ENCODE measurements around the gene LCN2. TPM values are rescaled to one million over a fixed set of nuclear protein-coding genes. Genes with fewer than 3 reads are reported as not detected.

LCN2 gene
- total RNA-seq, 2 experiments from 2014 or later: not detected

DNA sequence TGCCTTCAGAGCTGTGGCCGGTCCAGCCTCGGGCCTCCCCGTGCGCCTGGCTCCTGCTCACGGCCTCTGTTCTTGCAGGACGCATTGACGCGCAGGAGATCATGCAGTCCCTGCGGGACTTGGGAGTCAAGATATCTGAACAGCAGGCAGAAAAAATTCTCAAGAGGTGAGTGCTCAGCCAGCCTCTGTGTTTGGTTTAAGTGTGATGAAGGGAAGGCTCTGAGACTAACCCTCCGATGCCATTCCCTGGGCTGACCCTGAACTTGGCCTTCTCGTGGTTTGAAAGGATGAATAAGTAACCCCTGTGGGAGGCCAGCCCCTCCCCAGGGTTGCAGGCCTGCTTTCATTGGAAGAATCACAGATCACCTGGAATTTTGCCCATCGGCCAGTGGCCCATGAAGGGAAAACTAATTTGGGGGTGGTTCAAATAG lies 48.0 kb upstream of the LCN2 start:
- POLR2A ChIA-PET: interaction anchor here (0.8 to 1.0 kb wide), 2 partner anchors 30 to 34 kb away, joined by 3 read pairs; partner anchors contain the start of gene NAIF1
- peaks cover 66% of the 10 kb centered on the region for H3K36me3 Mint-ChIP-seq (ENCODE audit: low read depth)
- TF ChIP-seq, protein P1, sequence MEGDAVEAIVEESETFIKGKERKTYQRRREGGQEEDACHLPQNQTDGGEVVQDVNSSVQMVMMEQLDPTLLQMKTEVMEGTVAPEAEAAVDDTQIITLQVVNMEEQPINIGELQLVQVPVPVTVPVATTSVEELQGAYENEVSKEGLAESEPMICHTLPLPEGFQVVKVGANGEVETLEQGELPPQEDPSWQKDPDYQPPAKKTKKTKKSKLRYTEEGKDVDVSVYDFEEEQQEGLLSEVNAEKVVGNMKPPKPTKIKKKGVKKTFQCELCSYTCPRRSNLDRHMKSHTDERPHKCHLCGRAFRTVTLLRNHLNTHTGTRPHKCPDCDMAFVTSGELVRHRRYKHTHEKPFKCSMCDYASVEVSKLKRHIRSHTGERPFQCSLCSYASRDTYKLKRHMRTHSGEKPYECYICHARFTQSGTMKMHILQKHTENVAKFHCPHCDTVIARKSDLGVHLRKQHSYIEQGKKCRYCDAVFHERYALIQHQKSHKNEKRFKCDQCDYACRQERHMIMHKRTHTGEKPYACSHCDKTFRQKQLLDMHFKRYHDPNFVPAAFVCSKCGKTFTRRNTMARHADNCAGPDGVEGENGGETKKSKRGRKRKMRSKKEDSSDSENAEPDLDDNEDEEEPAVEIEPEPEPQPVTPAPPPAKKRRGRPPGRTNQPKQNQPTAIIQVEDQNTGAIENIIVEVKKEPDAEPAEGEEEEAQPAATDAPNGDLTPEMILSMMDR (IDR thresholded peaks at IDR 0.05): no peak
- H3K4me3 Mint-ChIP-seq: no peak overlapping the region
- Histone ChIP-seq H3K36me3 (ENCODE audit: insufficient read depth, low read length) (peaks cover 66% of the 10 kb centered on the region), H3K4me3 (ENCODE audit: low read length) (no peak overlapping the region), H3K27me3 (ENCODE audit: control insufficient read depth in 1 of 2, insufficient read depth in 2 of 2, low read length in 2 of 2) (no peaks in the 10 kb centered on the region), H3K27ac (ENCODE audit: low read depth in 1 of 2, low read length in 2 of 2) (no peak overlapping the region), H3K4me1 (ENCODE audit: insufficient read depth, low read length) (peaks cover 64% of the 10 kb centered on the region), H3K9me3 (ENCODE audit: control insufficient read depth in 1 of 2, insufficient read depth in 1 of 2, low read length in 2 of 2) (no peaks in the 10 kb centered on the region)
- peak overlapping the region; percentile 20 for H3K27ac Mint-ChIP-seq
- no peaks in the 10 kb centered on the region for H3K27me3 Mint-ChIP-seq
- intact Hi-C loops (cut with DNase I, micrococcal nuclease): loop anchor here in 1 of 2 experiments (5.0 to 10.0 kb wide), 2 partner anchors 46 to 149 kb away; no protein-coding TSS in a partner anchor
- CTCF ChIA-PET: no interaction called here
- ATAC-seq (ENCODE audit: poor library complexity): no peak
- H3K4me1 Mint-ChIP-seq (ENCODE audit: low read depth): peaks cover 62% of the 10 kb centered on the region
- DNase-seq: no peak
- no peaks in the 10 kb centered on the region for H3K9me3 Mint-ChIP-seq

DNA sequence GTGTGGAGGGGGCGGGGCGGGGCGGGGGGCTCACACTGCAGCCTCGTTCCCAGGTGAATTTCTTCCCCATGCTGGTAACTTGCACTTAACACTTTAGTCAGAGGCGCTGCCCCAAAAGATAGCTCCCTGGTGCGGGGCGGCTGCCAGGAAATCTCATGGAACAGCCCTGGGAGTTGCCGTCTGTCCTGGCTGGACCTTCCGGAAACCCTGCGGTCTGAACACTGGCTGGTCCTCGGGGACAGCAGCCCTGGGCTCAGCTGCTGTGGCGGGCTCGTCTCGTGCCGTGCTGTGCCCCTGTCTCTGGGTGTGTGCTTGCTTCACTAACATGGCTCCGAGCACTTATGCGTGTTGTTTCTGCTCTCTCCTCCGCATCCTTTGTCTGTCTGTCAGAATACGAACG lies 47.6 kb upstream of the LCN2 start:
- intact Hi-C loops (cut with DNase I, micrococcal nuclease): loop anchor here in 1 of 2 experiments (5.0 to 10.0 kb wide), 2 partner anchors 47 to 149 kb away; no protein-coding TSS in a partner anchor

DNA sequence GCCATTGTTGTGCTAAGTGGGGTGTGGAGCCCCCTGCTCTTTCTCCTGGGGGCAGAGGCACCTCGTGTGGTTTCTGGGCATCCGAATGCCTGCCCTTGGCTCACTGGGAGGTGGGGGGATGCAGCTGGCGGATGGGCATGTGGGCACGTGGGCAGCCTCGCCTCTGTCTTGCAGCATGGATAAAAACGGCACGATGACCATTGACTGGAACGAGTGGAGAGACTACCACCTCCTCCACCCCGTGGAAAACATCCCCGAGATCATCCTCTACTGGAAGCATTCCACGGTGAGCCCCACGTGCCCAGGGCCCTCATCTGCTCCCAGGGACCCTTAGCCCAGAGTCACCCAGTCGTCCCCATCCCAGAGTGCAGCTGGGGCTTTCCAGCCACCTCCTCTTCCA lies 47.1 kb upstream of the LCN2 start:
- ChIA-PET POLR2A (interaction anchor here (0.6 kb wide), 1 partner anchor 21 kb away, joined by 3 read pairs; no protein-coding TSS in a partner anchor), CTCF (no interaction called here)
- H3K9me3 Mint-ChIP-seq: no peaks in the 10 kb centered on the region
- H3K36me3 Mint-ChIP-seq (ENCODE audit: low read depth): peaks cover 68% of the 10 kb centered on the region
- H3K36me3 ChIP-seq (ENCODE audit: insufficient read depth, low read length): peaks cover 73% of the 10 kb centered on the region
- H3K27ac Mint-ChIP-seq: no peak overlapping the region
- peaks cover 70% of the 10 kb centered on the region for H3K4me1 ChIP-seq (ENCODE audit: insufficient read depth, low read length)
- DNase-seq: no peak
- TF ChIP-seq, protein P1 (IDR thresholded peaks at IDR 0.05): no peak
- H3K27ac ChIP-seq (ENCODE audit: low read depth in 1 of 2, low read length in 2 of 2): no peak overlapping the region
- no peak overlapping the region for H3K4me3 ChIP-seq (ENCODE audit: low read length)
- H3K4me1 Mint-ChIP-seq (ENCODE audit: low read depth): peaks cover 58% of the 10 kb centered on the region
- no peaks in the 10 kb centered on the region for H3K9me3 ChIP-seq (ENCODE audit: control insufficient read depth in 1 of 2, insufficient read depth in 1 of 2, low read length in 2 of 2)
- H3K27me3 ChIP-seq (ENCODE audit: control insufficient read depth in 1 of 2, insufficient read depth in 2 of 2, low read length in 2 of 2): no peaks in the 10 kb centered on the region
- no peaks in the 10 kb centered on the region for H3K27me3 Mint-ChIP-seq
- no peak overlapping the region for H3K4me3 Mint-ChIP-seq
- no peak for ATAC-seq (ENCODE audit: poor library complexity)
- intact Hi-C loops (cut with DNase I, micrococcal nuclease): loop anchor here in 1 of 2 experiments (5.0 to 10.0 kb wide), 2 partner anchors 47 to 150 kb away; no protein-coding TSS in a partner anchor

More for the DNA sequence above, 47.6 kb upstream of the LCN2 start:
- no peaks in the 10 kb centered on the region for H3K27me3 Mint-ChIP-seq
- peaks cover 67% of the 10 kb centered on the region for H3K36me3 Mint-ChIP-seq (ENCODE audit: low read depth)
- Histone ChIP-seq H3K36me3 (ENCODE audit: insufficient read depth, low read length) (peaks cover 70% of the 10 kb centered on the region), H3K27ac (ENCODE audit: low read depth in 1 of 2, low read length in 2 of 2) (no peak overlapping the region), H3K4me1 (ENCODE audit: insufficient read depth, low read length) (peaks cover 68% of the 10 kb centered on the region), H3K27me3 (ENCODE audit: control insufficient read depth in 1 of 2, insufficient read depth in 2 of 2, low read length in 2 of 2) (no peaks in the 10 kb centered on the region), H3K9me3 (ENCODE audit: control insufficient read depth in 1 of 2, insufficient read depth in 1 of 2, low read length in 2 of 2) (no peaks in the 10 kb centered on the region), H3K4me3 (ENCODE audit: low read length) (no peak overlapping the region)
- H3K4me3 Mint-ChIP-seq: no peak overlapping the region
- DNase-seq (no peak), ATAC-seq (ENCODE audit: poor library complexity) (no peak)
- peaks cover 62% of the 10 kb centered on the region for H3K4me1 Mint-ChIP-seq (ENCODE audit: low read depth)
- ChIA-PET CTCF (no interaction called here), POLR2A (interaction anchor here (0.6 kb wide), 1 partner anchor 22 kb away, joined by 3 read pairs; no protein-coding TSS in a partner anchor)
- no peak overlapping the region for H3K27ac Mint-ChIP-seq
- H3K9me3 Mint-ChIP-seq: no peaks in the 10 kb centered on the region
- TF ChIP-seq, protein P1 (IDR thresholded peaks at IDR 0.05): no peak
